Stimulated activated naive CD8-positive, alpha-beta T cell treated with anti-CD3 and anti-CD28 coated beads, Interleukin-15, Interleukin-2, amounts not matched to agents 100 U/mL and 50 U/mL, for 24 hours (primary cell): ENCODE data around the gene COL4A1.

ENCODE experiments used
- ATAC-seq: fragments of 150-1000 bp; cut with Tn5 transposase; one replicate; pipeline ENCODE4 v1.10.0; 2021
- DNase-seq: peaks from one replicate; pipeline ENCODE4 v3.0.0; 2021

Gene COL4A1

GRCh38 chr13:110217811-110218210 is 89.1 kb downstream of the COL4A1 start:
- ATAC-seq (no peak), DNase-seq (no peak)

GRCh38 chr13:110217085-110217484 is 89.9 kb downstream of the COL4A1 start:
- ATAC-seq = no peak
- no peak for DNase-seq

- no peak for DNase-seq
- ATAC-seq = no peak
Observed at GRCh38 chr13:110216398-110217041, 90.4 kb downstream of the COL4A1 start.

GRCh38 chr13:110216006-110216397 is 91.0 kb downstream of the COL4A1 start:
- no peak for ATAC-seq
- no peak for DNase-seq

GRCh38 chr13:110215606-110216005 is 91.4 kb downstream of the COL4A1 start:
- ATAC-seq (no peak), DNase-seq (no peak)

- DNase-seq (no peak), ATAC-seq (no peak)
Observed at GRCh38 chr13:110214637-110215036, 92.3 kb downstream of the COL4A1 start.

GRCh38 chr13:110213461-110214074 is 93.4 kb downstream of the COL4A1 start:
- no peak for ATAC-seq
- DNase-seq = no peak

GRCh38 chr13:110212529-110212928 is 94.4 kb downstream of the COL4A1 start:
- DNase-seq (no peak), ATAC-seq (no peak)

GRCh38 chr13:110211735-110212134 is 95.2 kb downstream of the COL4A1 start:
- ATAC-seq (no peak), DNase-seq (no peak)

GRCh38 chr13:110211046-110211445 is 95.9 kb downstream of the COL4A1 start:
- ATAC-seq (no peak), DNase-seq (no peak)

GRCh38 chr13:110210604-110210985 is 96.4 kb downstream of the COL4A1 start:
- ATAC-seq (no peak), DNase-seq (no peak)

- ATAC-seq = no peak
- DNase-seq = no peak
Observed at GRCh38 chr13:110209950-110210603, 96.9 kb downstream of the COL4A1 start.

- DNase-seq (no peak), ATAC-seq (no peak)
Observed at GRCh38 chr13:110208116-110208515, 98.8 kb downstream of the COL4A1 start.

GRCh38 chr13:110206996-110207395 is 100.0 kb downstream of the COL4A1 start:
- ATAC-seq = no peak
- DNase-seq = no peak

- no peak for ATAC-seq
Observed at GRCh38 chr13:110206185-110206584, 100.8 kb downstream of the COL4A1 start.

GRCh38 chr13:110201114-110201513 is 105.8 kb downstream of the COL4A1 start:
- ATAC-seq (no peak), DNase-seq (no peak)

More at GRCh38 chr13:110206185-110206584, 100.8 kb downstream of the COL4A1 start:
- no peak for DNase-seq

- ATAC-seq (no peak), DNase-seq (no peak)
Observed at GRCh38 chr13:110200276-110200870, 106.6 kb downstream of the COL4A1 start.

- ATAC-seq (no peak), DNase-seq (no peak)
Observed at GRCh38 chr13:110199046-110199831, 107.7 kb downstream of the COL4A1 start.

GRCh38 chr13:110197471-110197870 is 109.5 kb downstream of the COL4A1 start:
- no peak for DNase-seq
- ATAC-seq = no peak

- no peak for DNase-seq
Observed at GRCh38 chr13:110197026-110197425, 109.9 kb downstream of the COL4A1 start.

GRCh38 chr13:110195547-110196485 is 111.1 kb downstream of the COL4A1 start:
- no peak for ATAC-seq
- no peak for DNase-seq

More at GRCh38 chr13:110197026-110197425, 109.9 kb downstream of the COL4A1 start:
- no peak for ATAC-seq
